Endothelial cell of umbilical vein (primary cell): ENCODE measurements around the gene ZBTB6. TPM values are rescaled to one million over a fixed set of nuclear protein-coding genes. Genes with fewer than 3 reads are reported as not detected.

Source experiments
- BruUV-seq: library from RNA; stranded (reverse); fragments of 400-500 nt; replicated peaks from 2 replicates; lab custom pipeline; 2021; lab: Mats Ljungman, UMichigan
- CTCF ChIA-PET: fragments of 300-600, 350-600 bp; sonication (Branson Sonifier 250); formaldehyde crosslinking; loops from one replicate; lab custom pipeline; 2021; ENCODE audit warnings: antibody characterized with exemption, inconsistent platforms; lab: Charles Lee
- POLR2A ChIA-PET: fragments of 300-600, 350-600 bp; sonication (Branson Sonifier 250); formaldehyde crosslinking; loops from one replicate; lab custom pipeline; 2021; ENCODE audit warnings: antibody characterized with exemption, inconsistent platforms; lab: Charles Lee
- DNase-seq: peaks from one replicate; pipeline ENCODE4 v3.0.0-alpha.2; 2011; ENCODE audit warnings: low read depth, low spot score
- FAIRE-seq: peaks from 2 replicates; lab custom pipeline; 2011; peaks lifted over from hg19 to GRCh38; lab: Jason Lieb, UNC
- H2AFZ ChIP-seq: 2 replicates; pipeline ENCODE4 v1.6.0; 2012; ENCODE audit warnings: low read depth, low read length, control low read depth, inconsistent platforms
- H3K27ac ChIP-seq: 2 replicates; pipeline ENCODE4 v1.5.1; 2011; ENCODE audit warnings: low read depth, mild to moderate bottlenecking, control low read depth, low read length, moderate library complexity; ENCODE audit not compliant: insufficient read depth
- H3K27me3 ChIP-seq, 2 experiments: 2 replicates each; pipeline versions ENCODE4 v1.6.0 to v1.6.1; 2011; ENCODE audit warnings: low read length in 2 of 2, mixed read lengths in 1 of 2; ENCODE audit not compliant: control insufficient read depth in 2 of 2, insufficient read depth in 2 of 2
- H3K36me3 ChIP-seq, 2 experiments: 2 replicates in 1 of 2; 3 replicates in 1 of 2; pipeline ENCODE4 v1.5.1; 2011; ENCODE audit warnings: low read length in 2 of 2, mild to moderate bottlenecking in 1 of 2, moderate library complexity in 1 of 2; ENCODE audit not compliant: control insufficient read depth in 2 of 2, insufficient read depth in 2 of 2; ENCODE audit errors: extremely low read depth in 1 of 2
- H3K4me1 ChIP-seq: 3 replicates; pipeline ENCODE4 v1.5.1; 2011; ENCODE audit warnings: mild to moderate bottlenecking, low read length; ENCODE audit not compliant: control insufficient read depth, insufficient read depth; ENCODE audit errors: extremely low read depth
- H3K4me2 ChIP-seq: 2 replicates; pipeline ENCODE4 v1.6.1; 2011; ENCODE audit warnings: low read length, control low read depth, mixed read lengths; ENCODE audit not compliant: insufficient read depth
- H3K4me3 ChIP-seq, 3 experiments: fragments of 200-600 bp in 1 of 3; sonication (generic), shearing (Covaris generic) in 1 of 3; replicated peaks in 1 of 3; 2 replicates each; pipeline ENCODE4 v1.5.1; 2011 to 2016; ENCODE audit warnings: control low read depth in 3 of 3, low read length in 3 of 3, mild to moderate bottlenecking in 2 of 3, inconsistent platforms in 1 of 3, low read depth in 1 of 3, moderate library complexity in 1 of 3; ENCODE audit not compliant: insufficient read depth in 1 of 3
- H3K79me2 ChIP-seq: 2 replicates; pipeline ENCODE4 v1.6.0; 2012; ENCODE audit warnings: low read length, inconsistent platforms; ENCODE audit not compliant: control insufficient read depth, insufficient read depth
- H3K9ac ChIP-seq: replicated peaks from 2 replicates; pipeline ENCODE3; 2011; ENCODE audit warnings: low read length, control low read depth; ENCODE audit not compliant: insufficient read depth; ENCODE audit errors: extremely low read depth
- H3K9me1 ChIP-seq: replicated peaks from 3 replicates; pipeline ENCODE4 v1.6.0; 2011; ENCODE audit warnings: mild to moderate bottlenecking, low read length; ENCODE audit not compliant: control insufficient read depth, insufficient read depth; ENCODE audit errors: extremely low read depth
- H3K9me3 ChIP-seq: replicated peaks from 2 replicates; pipeline ENCODE4 v1.5.1; 2012; ENCODE audit warnings: low read length, inconsistent platforms; ENCODE audit not compliant: control insufficient read depth, insufficient read depth
- H4K20me1 ChIP-seq: replicated peaks from 2 replicates; pipeline ENCODE3; 2011; ENCODE audit warnings: mild to moderate bottlenecking, low read length; ENCODE audit not compliant: control insufficient read depth, insufficient read depth; ENCODE audit errors: extremely low read depth
- EZH2 ChIP-seq: IDR thresholded peaks from 2 replicates; pipeline ENCODE4 v1.6.1; 2012; ENCODE audit warnings: borderline replicate concordance, low read depth, mild to moderate bottlenecking, moderate library complexity, low read length, inconsistent platforms; ENCODE audit not compliant: severe bottlenecking
- FOS ChIP-seq: IDR thresholded peaks from 2 replicates; pipeline ENCODE4 v1.6.1; 2011; ENCODE audit warnings: mild to moderate bottlenecking, low read length, moderate library complexity, borderline replicate concordance; ENCODE audit not compliant: insufficient read depth
- GATA2 ChIP-seq: IDR thresholded peaks from 2 replicates; pipeline ENCODE4 v1.7.0; 2011; ENCODE audit warnings: low read depth, mild to moderate bottlenecking, moderate library complexity, mixed read lengths, low read length; ENCODE audit not compliant: insufficient read length, insufficient read depth
- JUN ChIP-seq: IDR thresholded peaks from 2 replicates; pipeline ENCODE4 v1.6.1; 2011; ENCODE audit warnings: borderline replicate concordance, low read depth; ENCODE audit not compliant: insufficient read length, insufficient read depth
- MAX ChIP-seq: IDR thresholded peaks from 2 replicates; pipeline ENCODE4 v1.6.1; 2011; ENCODE audit not compliant: insufficient read depth, insufficient read length
- MYC ChIP-seq: IDR thresholded peaks from one replicate; pipeline ENCODE4 v1.6.1; 2011; ENCODE audit warnings: mild to moderate bottlenecking, low read depth, low read length
- POLR2A ChIP-seq: IDR thresholded peaks from 2 replicates; pipeline ENCODE4 v1.6.1; 2012; ENCODE audit warnings: low read depth, mild to moderate bottlenecking, control low read depth, low read length
- POLR2AphosphoS5 ChIP-seq: IDR thresholded peaks from 2 replicates; pipeline ENCODE4 v1.6.1; 2012; ENCODE audit warnings: low read depth, mild to moderate bottlenecking, control low read depth, low read length, moderate library complexity; ENCODE audit not compliant: insufficient read depth
- dilution Hi-C: fragments of 300-500 bp; cut with MboI; formaldehyde crosslinking; loops from one replicate; pipeline ENCODE4 v1.15.0; 2019; ENCODE audit warnings: low sequenced_read_pairs; ENCODE audit not compliant: extremely low pct_ligation_motif_present
- intact Hi-C: fragments of 100-400 bp; cut with micrococcal nuclease; formaldehyde crosslinking; loops from one replicate; pipeline ENCODE4 v1.10.0; 2022
- polyA plus RNA-seq, 4 experiments: library from polyadenylated mRNA; depleted of rRNA in 3 of 4; stranded (reverse) in 3 of 4; unstranded in 1 of 4; fragments of >200 nt; gene quantifications; 2 replicates each; pipeline versions ENCODE4 v1.2.1 to v1.2.3, GENCODE V29; 2011 to 2012; ENCODE audit warnings: missing spikeins in 1 of 4
- total RNA-seq: library from RNA; stranded (reverse); gene quantifications from 2 replicates; pipeline ENCODE4 v1.2.3, GENCODE V29; 2021
- TF ChIP-seq, protein P1 (sequence below), 2 donors: IDR thresholded peaks; 1 replicate in 1 of 2; 2 replicates in 1 of 2; pipeline ENCODE4 v1.5.1; 2011; ENCODE audit warnings: low read length in 2 of 2, mild to moderate bottlenecking in 2 of 2, moderate library complexity in 2 of 2, control low read depth in 1 of 2, inconsistent platforms in 1 of 2, low read depth in 1 of 2; ENCODE audit not compliant: insufficient read depth in 1 of 2; ENCODE audit errors: extremely low read depth in 1 of 2

ZBTB6 gene
- total and polyA plus RNA-seq, 2 donors (not counting 3 experiments of a cell fraction or from before 2014, with no cell fraction given): 1.6 to 5.5 TPM

DNA sequence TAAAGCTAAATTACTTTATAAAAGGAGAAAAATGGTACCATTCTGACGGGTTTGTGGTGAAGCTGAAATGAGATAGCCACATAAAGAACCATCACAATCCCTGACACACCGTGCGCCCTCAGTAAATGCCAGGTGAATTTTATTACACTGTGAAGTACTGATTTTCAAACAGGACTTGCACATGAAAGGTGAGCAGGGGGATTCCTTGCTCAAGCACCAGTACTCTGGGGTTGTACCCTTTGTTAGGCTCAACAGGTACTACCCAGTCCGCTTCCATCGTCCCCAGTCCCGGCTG lies 27.3 kb upstream of the ZBTB6 start:
- CTCF ChIA-PET: interaction anchor here (0.6 to 1.8 kb wide), 10 partner anchors 8 to 285 kb away, joined by 3 to 12 read pairs (median 5); partner anchors contain the start of gene ZBTB26
- H3K9me3 ChIP-seq: no peaks in the 10 kb centered on the region
- peaks cover 3% of the 10 kb centered on the region for H4K20me1 ChIP-seq
- H3K27ac ChIP-seq: no peak overlapping the region
- no peaks in the 10 kb centered on the region for H3K27me3 ChIP-seq
- intact Hi-C loops: loop anchor here (2.0 to 5.0 kb wide), 2 partner anchors 36 to 37 kb away; partner anchors contain the start of gene RC3H2
- BruUV-seq: TSS peak; percentile 74
- dilution Hi-C loops: no loop called here
- H3K9me1 ChIP-seq: no peaks in the 10 kb centered on the region
- peaks cover 12% of the 10 kb centered on the region for H3K4me1 ChIP-seq
- POLR2A ChIA-PET: interaction anchor here (0.6 to 2.0 kb wide), 11 partner anchors 9 to 121 kb away, joined by 3 to 23 read pairs (median 6); partner anchors contain the start of genes RC3H2, ZBTB26 and ZBTB6
- TF ChIP-seq MAX (no peak), GATA2 (no peak), MYC (no peak)
- peaks cover 2 to 8% of the 10 kb centered on the region in 2 experiments for H3K36me3 ChIP-seq
- peaks cover 30% of the 10 kb centered on the region for H3K79me2 ChIP-seq
- H3K4me2 ChIP-seq: peak overlapping the region; percentile 17
- no peak overlapping the region for H3K9ac ChIP-seq
- peak overlapping the region; percentile 46 for H2AFZ ChIP-seq
- FAIRE-seq (no peak), DNase-seq (no peak)
- peak overlapping the region in 2 of 3 experiments; percentile 2 to 14 for H3K4me3 ChIP-seq

DNA sequence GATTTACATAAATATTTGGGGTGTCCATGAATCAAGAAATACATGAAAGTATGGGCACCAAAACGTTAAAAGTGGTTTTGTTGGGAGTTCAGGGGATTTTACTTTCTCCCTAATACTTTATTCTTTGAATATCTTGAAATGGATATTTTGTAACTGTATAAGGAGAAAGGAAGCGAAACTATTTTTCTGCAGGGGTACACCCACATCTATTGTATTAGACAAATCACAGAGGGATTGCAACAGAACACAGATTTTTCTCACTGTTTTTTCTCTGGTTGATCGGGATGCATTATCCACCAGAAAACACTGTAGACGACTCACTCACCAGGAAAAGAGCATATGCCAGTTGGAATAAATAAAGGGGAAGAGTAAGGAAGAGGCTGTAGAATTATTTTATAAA lies 26.5 kb upstream of the ZBTB6 start:
- FAIRE-seq (no peak), DNase-seq (no peak)
- peaks cover 32% of the 10 kb centered on the region for H3K79me2 ChIP-seq
- H3K4me3 ChIP-seq: no peak overlapping the region
- TF ChIP-seq POLR2A (no peak), POLR2AphosphoS5 (no peak), MAX (no peak), JUN (no peak), MYC (no peak), FOS (no peak), EZH2 (no peak), GATA2 (no peak)
- TF ChIP-seq, protein P1, sequence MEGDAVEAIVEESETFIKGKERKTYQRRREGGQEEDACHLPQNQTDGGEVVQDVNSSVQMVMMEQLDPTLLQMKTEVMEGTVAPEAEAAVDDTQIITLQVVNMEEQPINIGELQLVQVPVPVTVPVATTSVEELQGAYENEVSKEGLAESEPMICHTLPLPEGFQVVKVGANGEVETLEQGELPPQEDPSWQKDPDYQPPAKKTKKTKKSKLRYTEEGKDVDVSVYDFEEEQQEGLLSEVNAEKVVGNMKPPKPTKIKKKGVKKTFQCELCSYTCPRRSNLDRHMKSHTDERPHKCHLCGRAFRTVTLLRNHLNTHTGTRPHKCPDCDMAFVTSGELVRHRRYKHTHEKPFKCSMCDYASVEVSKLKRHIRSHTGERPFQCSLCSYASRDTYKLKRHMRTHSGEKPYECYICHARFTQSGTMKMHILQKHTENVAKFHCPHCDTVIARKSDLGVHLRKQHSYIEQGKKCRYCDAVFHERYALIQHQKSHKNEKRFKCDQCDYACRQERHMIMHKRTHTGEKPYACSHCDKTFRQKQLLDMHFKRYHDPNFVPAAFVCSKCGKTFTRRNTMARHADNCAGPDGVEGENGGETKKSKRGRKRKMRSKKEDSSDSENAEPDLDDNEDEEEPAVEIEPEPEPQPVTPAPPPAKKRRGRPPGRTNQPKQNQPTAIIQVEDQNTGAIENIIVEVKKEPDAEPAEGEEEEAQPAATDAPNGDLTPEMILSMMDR (IDR thresholded peaks at IDR 0.05; ENCODE audit: extremely low read depth in 1 of 2, insufficient read depth in 1 of 2, low read depth in 1 of 2, low read length in 2 of 2): no peak
- no peak overlapping the region for H3K27ac ChIP-seq
- dilution Hi-C loops (no loop called here), intact Hi-C loops (no loop called here)
- H3K36me3 ChIP-seq: peaks cover 2 to 8% of the 10 kb centered on the region in 2 experiments
- peaks cover 12% of the 10 kb centered on the region for H3K4me1 ChIP-seq
- no peak overlapping the region for H2AFZ ChIP-seq
- POLR2A ChIA-PET: no interaction called here
- CTCF ChIA-PET: interaction anchor here (1.8 kb wide), 1 partner anchor 15 kb away, joined by 6 read pairs; no protein-coding TSS in a partner anchor
- no peak overlapping the region for H3K9ac ChIP-seq
- BruUV-seq: no TSS peak
- no peaks in the 10 kb centered on the region for H3K27me3 ChIP-seq
- no peaks in the 10 kb centered on the region for H3K9me1 ChIP-seq
- peaks cover 3% of the 10 kb centered on the region for H4K20me1 ChIP-seq
- H3K4me2 ChIP-seq: no peak overlapping the region
- no peaks in the 10 kb centered on the region for H3K9me3 ChIP-seq
